DLD1 (cell line): Measurements from ENCODE around the gene SBF1.
"Not testable (repeated sequence)": the region's sequence is repeated elsewhere in the genome, so short reads cannot be mapped to it uniquely, and the experiment has no call there.

Experiments used
- in situ Hi-C: cut with HindIII; loops from 2 replicates; pipeline ENCODE4 v1.10.0; 2017; ENCODE audit warnings: low sequenced_read_pairs

The SBF1 gene

GRCh38 chr22:50432131-50432876 lies 42.5 kb downstream of the SBF1 start:
- in situ Hi-C loops, result no loop called here

- in situ Hi-C loops, result no loop called here
Observed at GRCh38 chr22:50425179-50425916, 49.5 kb downstream of the SBF1 start.

- in situ Hi-C loops, result no loop called here
Observed at GRCh38 chr22:50423956-50424355, 50.9 kb downstream of the SBF1 start.

DNA sequence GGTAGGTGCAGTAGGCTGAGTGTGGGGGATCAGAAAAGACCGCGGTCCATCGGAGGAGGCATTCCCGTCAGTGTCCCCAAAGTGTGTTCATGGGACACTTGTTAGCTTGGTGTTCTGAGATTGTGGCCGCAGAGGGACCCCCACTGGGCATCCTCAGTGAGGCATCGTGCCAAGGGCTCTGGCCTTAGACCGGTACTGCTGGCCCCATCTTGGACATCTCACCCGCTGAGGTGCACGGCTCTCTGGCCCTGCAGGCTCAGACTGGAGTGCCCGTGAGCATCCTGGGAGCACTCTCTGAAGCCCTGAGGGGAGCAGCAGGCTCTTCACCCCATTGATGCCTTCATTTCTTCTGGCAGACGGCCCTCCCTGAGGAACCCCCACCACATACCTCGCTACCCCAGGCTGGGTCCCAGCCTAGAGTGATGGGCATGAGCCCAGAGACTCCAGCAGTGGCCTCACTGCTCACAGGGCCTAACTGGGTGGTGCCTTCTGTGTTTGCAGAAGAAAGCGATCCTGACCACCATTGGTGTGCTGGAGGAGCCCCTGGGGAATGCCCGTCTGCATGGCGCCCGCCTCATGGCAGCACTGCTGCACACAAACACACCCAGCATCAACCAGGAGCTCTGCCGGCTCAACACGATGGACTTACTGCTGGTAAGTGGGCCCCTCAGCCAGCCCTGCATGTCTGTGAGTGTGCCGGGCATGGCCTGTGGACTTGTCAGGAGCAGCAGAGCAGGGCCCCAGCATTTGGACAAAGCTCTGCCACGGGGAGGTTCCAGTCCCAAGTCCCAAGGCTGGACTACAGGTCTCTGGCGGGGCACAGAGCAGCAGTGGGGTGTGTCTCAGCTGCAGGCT lies 51.6 kb downstream of the SBF1 start:
- in situ Hi-C loops, result no loop called here

GRCh38 chr22:50422046-50422445 lies 52.8 kb downstream of the SBF1 start:
- in situ Hi-C loops, result no loop called here

GRCh38 chr22:50420581-50420980 lies 54.3 kb downstream of the SBF1 start:
- in situ Hi-C loops, result no loop called here

GRCh38 chr22:50420015-50420414 lies 54.8 kb downstream of the SBF1 start:
- in situ Hi-C loops, result no loop called here

- in situ Hi-C loops, result no loop called here
Observed at GRCh38 chr22:50419116-50419515, 55.7 kb downstream of the SBF1 start.

DNA sequence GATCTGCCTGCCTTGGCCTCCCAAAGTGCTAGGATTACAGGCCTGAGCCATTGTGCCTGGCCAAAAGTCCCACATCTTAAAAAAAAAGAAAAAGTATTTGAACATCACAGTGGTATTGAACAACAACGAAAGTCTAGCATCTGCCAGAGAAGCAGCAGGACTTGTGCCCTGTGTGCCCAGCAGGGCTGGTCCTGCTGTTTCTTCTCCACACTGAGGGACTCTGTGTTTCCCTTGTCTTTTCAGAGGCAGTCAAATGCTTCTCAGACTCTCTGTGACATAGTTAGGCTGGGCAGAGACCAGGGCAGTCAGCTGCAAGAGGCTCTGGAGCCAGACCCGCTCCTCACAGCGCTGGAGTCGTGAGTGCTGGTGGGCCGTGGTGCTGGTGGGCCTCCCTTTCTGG lies 56.2 kb downstream of the SBF1 start:
- in situ Hi-C loops, result no loop called here

- in situ Hi-C loops, result no loop called here
Observed at GRCh38 chr22:50417411-50418210, 57.2 kb downstream of the SBF1 start.

DNA sequence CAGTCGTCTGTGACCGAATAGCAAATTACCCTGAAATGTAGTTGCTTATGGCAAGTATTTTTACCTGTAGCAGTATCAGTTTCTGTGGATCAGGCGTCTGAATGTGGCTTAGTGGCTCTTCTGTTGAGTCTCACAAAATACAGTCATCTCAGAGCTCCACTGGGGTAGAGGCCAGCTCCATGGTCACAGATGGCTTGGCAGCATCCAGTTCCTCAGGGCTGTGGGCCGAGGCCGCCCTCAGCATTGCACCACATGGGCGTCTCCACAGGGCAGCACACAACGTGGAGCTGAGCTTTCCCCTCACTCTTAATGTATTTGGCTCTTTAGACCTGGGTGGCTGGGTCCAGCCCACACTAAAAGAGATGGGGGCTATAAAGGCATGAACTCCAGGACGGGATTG lies 57.8 kb downstream of the SBF1 start:
- in situ Hi-C loops, result no loop called here

DNA sequence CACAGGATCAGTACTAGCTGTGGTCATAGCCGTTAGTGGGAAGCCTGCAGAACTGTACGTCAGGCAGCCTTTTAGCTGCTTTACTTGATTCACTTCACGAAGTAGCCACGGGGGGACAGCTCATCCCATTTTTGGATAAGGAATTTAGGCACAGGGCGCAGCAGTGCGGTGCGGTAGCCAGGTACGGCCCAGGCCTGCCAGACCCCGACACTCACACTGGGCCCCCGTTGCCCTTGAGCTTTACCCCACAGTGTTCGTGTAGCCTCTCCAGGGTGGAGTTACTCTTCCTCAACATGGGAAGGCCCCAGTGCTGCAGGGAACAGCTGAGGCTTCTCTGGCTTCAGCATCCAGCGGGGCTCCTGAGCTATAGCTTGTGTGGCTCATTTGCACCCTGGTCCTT lies 59.4 kb downstream of the SBF1 start:
- in situ Hi-C loops, result no loop called here

DNA sequence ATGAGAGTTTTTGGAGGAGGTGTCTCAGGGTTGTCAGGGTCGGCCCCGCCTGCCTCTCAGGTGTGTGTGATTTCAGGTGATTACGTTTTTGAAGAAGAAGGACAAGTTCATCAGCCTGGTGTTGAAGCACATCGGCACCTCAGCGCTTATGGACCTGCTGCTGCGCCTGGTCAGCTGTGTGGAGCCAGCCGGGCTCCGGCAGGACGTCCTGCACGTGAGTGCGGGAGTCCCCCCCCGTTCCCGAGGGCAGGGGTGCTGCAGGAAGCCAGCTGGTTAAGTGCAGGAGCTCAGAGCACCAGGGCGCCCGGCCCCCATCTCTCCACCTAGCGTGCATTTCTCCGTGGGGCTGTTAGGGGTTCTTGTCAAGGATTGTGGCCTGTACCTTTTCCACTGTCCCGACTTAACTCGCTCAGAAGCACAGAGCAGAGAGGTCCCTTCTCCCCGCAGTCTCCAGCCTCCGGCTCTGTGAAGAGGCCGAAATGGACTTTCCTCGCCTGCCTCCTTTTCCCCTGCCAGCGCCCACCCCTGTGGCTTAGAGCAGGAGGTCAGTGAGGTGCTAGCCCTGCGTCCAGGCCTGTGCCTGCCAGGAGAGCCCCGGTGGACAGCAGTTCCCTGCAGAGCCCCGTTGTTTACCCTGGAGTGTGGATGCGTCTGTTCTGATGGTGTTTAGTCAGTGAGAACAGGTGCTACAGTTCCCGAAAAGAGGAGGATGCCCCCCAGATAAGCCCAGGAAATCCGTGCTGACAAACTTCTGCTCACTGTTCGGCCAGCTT lies 60.2 kb downstream of the SBF1 start:
- in situ Hi-C loops, result no loop called here

- in situ Hi-C loops, result not testable (repeated sequence)
Observed at GRCh38 chr22:50408954-50409353, 65.9 kb downstream of the SBF1 start.

DNA sequence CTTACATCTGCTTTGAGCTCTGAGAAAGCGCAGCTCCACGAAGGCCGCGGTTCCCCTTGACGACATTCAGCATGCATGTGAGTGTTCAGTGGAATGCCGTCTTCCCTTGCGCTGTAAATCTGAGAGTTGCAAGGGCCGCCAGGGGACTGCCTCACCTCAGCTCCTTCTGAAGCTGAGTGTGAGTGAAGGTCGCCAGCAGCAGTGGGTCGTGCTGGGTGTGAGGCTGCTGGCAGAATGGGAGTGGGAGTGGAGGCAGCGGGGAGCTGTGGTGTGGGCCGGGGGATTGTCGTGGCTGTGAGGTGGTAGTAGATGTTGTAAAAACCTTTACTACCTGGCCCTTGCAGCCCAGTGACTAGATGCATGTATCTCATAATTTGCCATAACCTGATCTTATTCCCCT lies 66.5 kb downstream of the SBF1 start:
- in situ Hi-C loops, result no loop called here

DNA sequence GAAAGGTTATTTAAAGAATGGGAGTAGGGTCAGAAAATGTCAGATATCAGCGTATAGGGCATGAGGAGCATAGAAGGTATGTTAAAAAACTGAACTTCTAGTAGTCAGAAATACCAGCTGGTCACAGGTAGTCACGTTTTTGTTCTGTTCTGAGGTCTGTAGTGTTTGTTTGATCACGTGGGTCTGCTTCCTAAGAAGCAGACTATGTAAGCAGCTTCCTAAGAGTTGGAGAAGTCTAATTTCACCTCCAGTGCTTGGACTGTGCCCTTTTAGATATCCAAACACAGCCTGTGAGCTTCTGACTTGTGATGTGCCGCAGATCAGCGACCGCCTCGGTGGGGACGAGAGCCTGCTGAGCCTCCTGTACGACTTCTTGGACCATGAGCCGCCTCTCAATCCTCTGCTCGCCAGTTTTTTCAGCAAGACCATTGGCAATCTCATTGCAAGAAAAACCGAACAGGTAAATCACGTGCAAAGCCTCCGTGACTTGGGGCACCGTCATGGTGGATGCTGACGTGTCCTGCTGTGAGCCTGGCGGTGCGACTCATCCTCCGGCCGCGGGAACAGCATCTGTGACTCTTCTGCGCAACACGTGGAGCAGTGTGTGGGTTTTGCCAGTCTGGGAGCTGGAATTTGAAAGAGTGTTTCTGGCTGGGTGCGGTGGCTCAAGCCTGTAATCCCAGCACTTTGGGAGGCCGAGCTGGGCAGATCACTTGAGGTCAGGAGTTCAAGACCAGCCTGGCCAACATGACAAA lies 68.2 kb downstream of the SBF1 start:
- in situ Hi-C loops, result no loop called here

- in situ Hi-C loops, result no loop called here
Observed at GRCh38 chr22:50403701-50404101, 71.1 kb downstream of the SBF1 start.

GRCh38 chr22:50401907-50402306 lies 72.9 kb downstream of the SBF1 start:
- in situ Hi-C loops, result no loop called here

GRCh38 chr22:50400931-50401330 lies 73.9 kb downstream of the SBF1 start:
- in situ Hi-C loops, result no loop called here
